Omental fat pad (tissue), 4 donors: Measurements from ENCODE around the gene GRM7. TPM values are rescaled to one million over a fixed set of nuclear protein-coding genes. Genes with fewer than 3 reads are reported as not detected.
A peak's percentile ranks its signal among the peaks of the same experiment; 100 is the strongest.

Source experiments
- ATAC-seq: fragments of 150-250 bp; one replicate; pipeline ENCODE4 v1.9.1; 2016; ENCODE audit warnings: mild to moderate bottlenecking, moderate library complexity; ENCODE audit not compliant: low FRiP score
- DNase-seq: peaks from one replicate; pipeline ENCODE4 v3.0.0-alpha.2; 2019; ENCODE audit warnings: low spot score
- CTCF ChIP-seq, 3 donors: fragments of 450-650 bp; IDR thresholded peaks; one replicate each; pipeline ENCODE4 v1.5.1; 2016 to 2017; ENCODE audit warnings: antibody characterized with exemption in 3 of 3, mild to moderate bottlenecking in 3 of 3, moderate library complexity in 2 of 3
- total RNA-seq, 4 donors: library from RNA; depleted of rRNA; stranded (reverse); fragments of >200 nt; gene quantifications; one replicate each; pipeline ENCODE4 v1.1.0, GENCODE V29; 2016

GRM7 gene
- total RNA-seq, 4 donors from 2014 or later, result 0.12 to 0.82 (median 0.28) TPM; not detected in 1

GRCh38 chr3:7280318-7280717 is 419.4 kb downstream of the GRM7 start:
- ATAC-seq (no peak), DNase-seq (no peak)
- no peak for TF ChIP-seq CTCF (IDR thresholded peaks at IDR 0.05)

GRCh38 chr3:7282988-7283387 is 422.1 kb downstream of the GRM7 start:
- no peak for TF ChIP-seq CTCF (IDR thresholded peaks at IDR 0.05)
- ATAC-seq (no peak), DNase-seq (no peak)

GRCh38 chr3:7285505-7285904 is 424.6 kb downstream of the GRM7 start:
- ATAC-seq (no peak), DNase-seq (no peak)
- no peak for TF ChIP-seq CTCF (IDR thresholded peaks at IDR 0.05)

GRCh38 chr3:7288133-7288532 is 427.2 kb downstream of the GRM7 start:
- no peak for ATAC-seq
- no peak for DNase-seq
- no peak for TF ChIP-seq CTCF (IDR thresholded peaks at IDR 0.05)

- ATAC-seq (no peak), DNase-seq (no peak)
- TF ChIP-seq CTCF (IDR thresholded peaks at IDR 0.05), result no peak
Observed at GRCh38 chr3:7289121-7289520, 428.2 kb downstream of the GRM7 start.

- ATAC-seq (peak; percentile 43), DNase-seq (no peak)
- TF ChIP-seq CTCF (IDR thresholded peaks at IDR 0.05), result no peak
Observed at GRCh38 chr3:7290077-7290825, 429.3 kb downstream of the GRM7 start.

GRCh38 chr3:7292362-7292761 is 431.4 kb downstream of the GRM7 start:
- ATAC-seq (no peak), DNase-seq (no peak)

More at GRCh38 chr3:7292362-7292761, 431.4 kb downstream of the GRM7 start:
- TF ChIP-seq CTCF (IDR thresholded peaks at IDR 0.05), result no peak
